Stimulated activated CD4-positive, alpha-beta T cell treated with anti-CD3 and anti-CD28 coated beads, Interleukin-12 subunit alpha, Interleukin-12 subunit beta, amount 100 ng/mL, for 24 hours (primary cell): ENCODE data around the gene ZNF223.
A peak's percentile ranks its signal among the peaks of the same experiment; 100 is the strongest.

ENCODE experiments used
- DNase-seq, 2 experiments: peaks; one replicate each; pipeline ENCODE4 v3.0.0-alpha.2; 2020; ENCODE audit warnings: low read depth in 2 of 2

The ZNF223 gene

GRCh38 chr19:44051650-44052402 is at the start of gene ZNF223:
ZNF223 (plus strand) TSS chr19:44052036; CDS start chr19:44055177, 3,141 bp downstream.
- peak; percentile 49 to 51 for DNase-seq

GRCh38 chr19:44002212-44002565 is 49.6 kb upstream of the ZNF223 start:
- DNase-seq: no peak

GRCh38 chr19:44002566-44003460 is 49.0 kb upstream of the ZNF223 start, which contains the start of gene ZNF230:
ZNF230 (plus strand) TSS chr19:44002957; CDS start chr19:44007079, 4,122 bp downstream.
- peak; percentile 60 to 67 for DNase-seq

GRCh38 chr19:44003461-44004009 is 48.3 kb upstream of the ZNF223 start:
- no peak for DNase-seq

- no peak for DNase-seq
Observed at GRCh38 chr19:44005973-44006372, 45.9 kb upstream of the ZNF223 start.

- no peak for DNase-seq
Observed at GRCh38 chr19:44007473-44007872, 44.4 kb upstream of the ZNF223 start.

GRCh38 chr19:44010468-44010867 is 41.4 kb upstream of the ZNF223 start:
- DNase-seq: no peak

- no peak for DNase-seq
Observed at GRCh38 chr19:44019498-44019897, 32.3 kb upstream of the ZNF223 start.

GRCh38 chr19:44021221-44021620 is 30.6 kb upstream of the ZNF223 start:
- no peak for DNase-seq

GRCh38 chr19:44024900-44025216 is 27.0 kb upstream of the ZNF223 start:
- no peak for DNase-seq

- DNase-seq: peak; percentile 55 to 65
Observed at GRCh38 chr19:44025217-44025936, 26.5 kb upstream of the ZNF223 start, which contains the start of gene ZNF222. ZNF222 (plus strand) TSS chr19:44025379; CDS start chr19:44025437, 58 bp downstream.

- DNase-seq: no peak
Observed at GRCh38 chr19:44026622-44027021, 25.2 kb upstream of the ZNF223 start.

GRCh38 chr19:44032001-44032610 is 19.7 kb upstream of the ZNF223 start:
- no peak for DNase-seq

- no peak for DNase-seq
Observed at GRCh38 chr19:44042147-44042546, 9.7 kb upstream of the ZNF223 start.

- DNase-seq: no peak
Observed at GRCh38 chr19:44050740-44051649, 841 bp upstream of the ZNF223 start.

GRCh38 chr19:44055870-44056269 is 4.0 kb downstream of the ZNF223 start:
- no peak for DNase-seq

GRCh38 chr19:44059229-44059628 is 7.4 kb downstream of the ZNF223 start:
- no peak for DNase-seq

GRCh38 chr19:44061038-44061437 is 9.2 kb downstream of the ZNF223 start:
- no peak for DNase-seq

- DNase-seq: no peak
Observed at GRCh38 chr19:44066305-44066704, 14.5 kb downstream of the ZNF223 start.

GRCh38 chr19:44069415-44069814 is 17.6 kb downstream of the ZNF223 start:
- no peak for DNase-seq
